IMR-90 (cell line): ENCODE data around the gene ABR. TPM values are rescaled to one million over a fixed set of nuclear protein-coding genes. Genes with fewer than 3 reads are reported as not detected.

Experiments
- ATAC-seq: fragments of 200-7000 bp; cut with Tn5 transposase; 2 replicates; pipeline ENCODE4 v1.9.1; 2020; ENCODE audit warnings: low read depth, mild to moderate bottlenecking, moderate library complexity
- BruUV-seq: library from RNA; stranded (reverse); fragments of 400-500 nt; replicated peaks from 2 replicates; lab custom pipeline; 2021; lab: Mats Ljungman, UMichigan
- CTCF ChIA-PET: fragments of 300-600 bp; formaldehyde crosslinking; extraction: SDS; loops from one replicate; lab custom pipeline; 2021; ENCODE audit warnings: antibody characterized with exemption; lab: Yijun Ruan, JAX
- POLR2A ChIA-PET: fragments of 300-600 bp; sonication (Branson Sonifier 250); formaldehyde crosslinking; loops from one replicate; lab custom pipeline; 2022; ENCODE audit warnings: antibody characterized with exemption; ENCODE audit not compliant: unreplicated experiment; lab: Charles Lee
- DNase-seq: peaks from one replicate; pipeline ENCODE4 v3.0.0; 2013
- H2AFZ ChIP-seq: replicated peaks from 2 replicates; pipeline ENCODE3; 2013; ENCODE audit warnings: low read length, mild to moderate bottlenecking; ENCODE audit not compliant: poor library complexity
- H2AK5ac ChIP-seq: 2 replicates; pipeline ENCODE4 v1.6.1; 2013; ENCODE audit warnings: low read depth, low read length, inconsistent platforms
- H2AK9ac ChIP-seq: replicated peaks from 2 replicates; pipeline ENCODE3; 2013; ENCODE audit warnings: mild to moderate bottlenecking, low read depth, low read length, moderate library complexity; ENCODE audit not compliant: poor library complexity
- H2BK120ac ChIP-seq: 2 replicates; pipeline ENCODE4 v1.6.1; 2013; ENCODE audit warnings: low read depth, low read length, inconsistent platforms
- H2BK15ac ChIP-seq: 3 replicates; pipeline ENCODE4 v1.6.1; 2013; ENCODE audit warnings: low read depth, low read length, inconsistent platforms
- H2BK20ac ChIP-seq: 2 replicates; pipeline ENCODE4 v1.6.1; 2013; ENCODE audit warnings: low read depth, mild to moderate bottlenecking, inconsistent platforms, low read length, moderate library complexity
- H2BK5ac ChIP-seq: 2 replicates; pipeline ENCODE4 v1.6.1; 2013; ENCODE audit warnings: mild to moderate bottlenecking, low read depth, low read length, inconsistent platforms; ENCODE audit not compliant: poor library complexity, severe bottlenecking
- H3K14ac ChIP-seq: replicated peaks from 2 replicates; pipeline ENCODE4 v1.6.1; 2013; ENCODE audit warnings: low read depth, low read length, inconsistent platforms
- H3K18ac ChIP-seq: 2 replicates; pipeline ENCODE4 v1.6.1; 2013; ENCODE audit warnings: low read depth, low read length, control low read depth
- H3K23ac ChIP-seq: 2 replicates; pipeline ENCODE4 v1.6.1; 2013; ENCODE audit warnings: low read depth, low read length, inconsistent platforms
- H3K27ac ChIP-seq: 2 replicates; pipeline ENCODE4 v1.5.1; 2013; ENCODE audit warnings: mild to moderate bottlenecking, control low read depth, low read length; ENCODE audit not compliant: insufficient read depth
- H3K27me3 ChIP-seq: 2 replicates; pipeline ENCODE4 v1.6.1; 2013; ENCODE audit warnings: low read length; ENCODE audit not compliant: control insufficient read depth, insufficient read depth
- H3K36me3 ChIP-seq: 2 replicates; pipeline ENCODE4 v1.6.1; 2013; ENCODE audit warnings: low read length, mixed read lengths; ENCODE audit not compliant: control insufficient read depth, insufficient read depth
- H3K4ac ChIP-seq: 2 replicates; pipeline ENCODE4 v1.6.1; 2013; ENCODE audit warnings: low read depth, low read length, inconsistent platforms
- H3K4me1 ChIP-seq: 2 replicates; pipeline ENCODE4 v1.6.1; 2013; ENCODE audit warnings: low read length, mixed read lengths; ENCODE audit not compliant: control insufficient read depth, insufficient read depth
- H3K4me2 ChIP-seq: 2 replicates; pipeline ENCODE4 v1.6.1; 2013; ENCODE audit warnings: low read depth, mild to moderate bottlenecking, control low read depth, low read length, moderate library complexity
- H3K4me3 ChIP-seq: 2 replicates; pipeline ENCODE4 v1.5.1; 2013; ENCODE audit warnings: low read depth, mild to moderate bottlenecking, control low read depth, low read length, moderate library complexity; ENCODE audit not compliant: insufficient read depth
- H3K56ac ChIP-seq: 2 replicates; pipeline ENCODE4 v1.6.1; 2013; ENCODE audit warnings: low read length, inconsistent platforms; ENCODE audit not compliant: insufficient read depth; ENCODE audit errors: extremely low read depth
- H3K79me1 ChIP-seq, 2 experiments: 2 replicates each; pipeline ENCODE4 v1.6.1; 2013; ENCODE audit warnings: low read length in 2 of 2, inconsistent platforms in 1 of 2, low read depth in 1 of 2
- H3K9ac ChIP-seq: 2 replicates; pipeline ENCODE4 v1.6.1; 2013; ENCODE audit warnings: low read depth, low read length, control low read depth
- H3K9me1 ChIP-seq: 2 replicates; pipeline ENCODE4 v1.6.1; 2013; ENCODE audit warnings: low read length, inconsistent platforms; ENCODE audit not compliant: insufficient read depth
- H3K9me3 ChIP-seq: 2 replicates; pipeline ENCODE4 v1.6.1; 2013; ENCODE audit warnings: low read length; ENCODE audit not compliant: control insufficient read depth, insufficient read depth
- H4K20me1 ChIP-seq: 2 replicates; pipeline ENCODE4 v1.6.1; 2013; ENCODE audit warnings: low read length, inconsistent platforms; ENCODE audit not compliant: insufficient read depth
- H4K5ac ChIP-seq: 2 replicates; pipeline ENCODE4 v1.6.1; 2013; ENCODE audit warnings: mild to moderate bottlenecking, low read depth, low read length, control low read depth
- H4K8ac ChIP-seq, 2 experiments: 2 replicates each; pipeline ENCODE4 v1.6.1; 2013; ENCODE audit warnings: low read depth in 2 of 2, low read length in 2 of 2, control low read depth in 1 of 2, inconsistent platforms in 1 of 2
- H4K91ac ChIP-seq: 2 replicates; pipeline ENCODE4 v1.6.1; 2013; ENCODE audit warnings: low read depth, low read length, inconsistent platforms; ENCODE audit not compliant: insufficient read depth
- BHLHE40 ChIP-seq: fragments of 150-350 bp; IDR thresholded peaks from 2 replicates; pipeline ENCODE4 v1.6.1; 2016; ENCODE audit warnings: mild to moderate bottlenecking, low read depth, low read length
- MAZ ChIP-seq: IDR thresholded peaks from 2 replicates; pipeline ENCODE4 v1.6.1; 2012; ENCODE audit warnings: low read depth, mild to moderate bottlenecking, low read length, improper control_type of control experiment, moderate library complexity, borderline replicate concordance
- RFX5 ChIP-seq: IDR thresholded peaks from 2 replicates; pipeline ENCODE4 v1.8.0; 2012; ENCODE audit warnings: low read depth, mild to moderate bottlenecking, low read length, moderate library complexity
- USF2 ChIP-seq: fragments of 150-350 bp; IDR thresholded peaks from 2 replicates; pipeline ENCODE4 v1.6.1; 2017; ENCODE audit warnings: mild to moderate bottlenecking, antibody characterized with exemption, low read length, low read depth
- WGBS, 2 experiments: methylation state at CpG; one replicate each; pipeline versions ENCODE4 v1.1.5 to v1.1.7; 2013; ENCODE audit warnings: missing lambda C conversion rate in 2 of 2; ENCODE audit not compliant: insufficient read length in 1 of 2; ENCODE audit errors: extremely low coverage in 2 of 2; 5-methylcytosine and 5-hydroxymethylcytosine counted together
- dilution Hi-C: fragments of 300-500 bp; cut with HindIII; formaldehyde crosslinking; loops from one replicate; pipeline ENCODE4 v1.14.3; 2018; ENCODE audit warnings: low sequenced_read_pairs; ENCODE audit not compliant: unreplicated experiment
- in situ Hi-C: fragments of 300-500 bp; cut with MboI; formaldehyde crosslinking; loops from 3 replicates; pipeline ENCODE4 v1.14.3; 2019; ENCODE audit warnings: low sequenced_read_pairs, inconsistent platforms, mixed read lengths
- intact Hi-C: fragments of 100-400 bp; cut with micrococcal nuclease; formaldehyde crosslinking; loops from 2 replicates; pipeline ENCODE4 v1.10.0; 2022
- polyA plus RNA-seq, 3 experiments: library from polyadenylated mRNA; depleted of rRNA; stranded (reverse); fragments of >200 nt; gene quantifications; 2 replicates each; pipeline ENCODE4 v1.2.3, GENCODE V29; 2012; ENCODE audit warnings: low replicate concordance in 1 of 3
- total RNA-seq: library from RNA; depleted of rRNA; stranded (reverse); fragments of >200 nt; gene quantifications from 2 replicates; pipeline ENCODE4 v1.2.3, GENCODE V29; 2012

ABR gene
- total and polyA plus RNA-seq, 2 of the 4 experiments (the other 2 are of a cell fraction) = 28.3 to 79.7 TPM

GRCh38 chr17:1206026-1206777, 26.4 kb upstream of the ABR start:
- Histone ChIP-seq H3K23ac (no peak overlapping the region), H3K4ac (no peak overlapping the region), H3K18ac (no peak overlapping the region), H3K14ac (no peak overlapping the region), H3K4me2 (no peak overlapping the region), H2AK5ac (no peak overlapping the region), H3K9ac (no peak overlapping the region), H3K27me3 (peaks cover 26% of the 10 kb centered on the region), H4K20me1 (no peaks in the 10 kb centered on the region), H3K4me1 (no peaks in the 10 kb centered on the region), H2AFZ (no peak overlapping the region), H2BK15ac (no peak overlapping the region), H4K8ac (no peak overlapping the region), H3K56ac (no peak overlapping the region), H3K36me3 (no peaks in the 10 kb centered on the region), H3K27ac (no peak overlapping the region), H2BK5ac (no peak overlapping the region), H3K4me3 (no peak overlapping the region), H4K91ac (no peak overlapping the region), H2BK120ac (no peak overlapping the region), H3K9me3 (no peaks in the 10 kb centered on the region), H3K9me1 (no peaks in the 10 kb centered on the region), H3K79me1 (no peaks in the 10 kb centered on the region), H2AK9ac (no peak overlapping the region), H4K5ac (no peak overlapping the region), H2BK20ac (no peak overlapping the region)
- no peak for DNase-seq
- dilution Hi-C loops = no loop called here
- intact Hi-C loops = no loop called here
- ChIA-PET POLR2A (no interaction called here), CTCF (interaction anchor here (0.6 kb wide), 1 partner anchor 62 kb away, joined by 7 read pairs; no protein-coding TSS in a partner anchor)
- in situ Hi-C loops = no loop called here
- no peak for ATAC-seq
- BruUV-seq = no TSS peak
- 91% methylated on average over 4 of the region's 12 CpGs; no CpG with 5 or more reads in 1 of the 2 experiments for WGBS, 2 experiments
- no peak for TF ChIP-seq BHLHE40
- no peak for TF ChIP-seq USF2
- no peak for TF ChIP-seq RFX5
- no peak for TF ChIP-seq MAZ
